OCI-LY1 (cell line): Measurements from ENCODE around the gene TRAPPC12.
"Not testable (repeated sequence)": the region's sequence is repeated elsewhere in the genome, so short reads cannot be mapped to it uniquely, and the experiment has no call there.

Experiments
- H2AFZ ChIP-seq: fragments of 200-600 bp; sonication (generic), shearing (Covaris generic); 2 replicates; pipeline ENCODE4 v1.6.0; 2014; ENCODE audit warnings: antibody characterized with exemption, mild to moderate bottlenecking, low read length
- H3F3A ChIP-seq: fragments of 200-600 bp; sonication (generic), shearing (Covaris generic); 2 replicates; pipeline ENCODE4 v1.6.0; 2014; ENCODE audit warnings: mild to moderate bottlenecking, antibody characterized with exemption, low read length, moderate library complexity; ENCODE audit not compliant: insufficient read depth
- H3K27ac ChIP-seq: fragments of 200-600 bp; sonication (generic); 2 replicates; pipeline ENCODE4 v1.5.1; 2014; ENCODE audit warnings: low read length, mixed run types, mild to moderate bottlenecking, low read depth; ENCODE audit not compliant: poor library complexity, severe bottlenecking
- H3K27me3 ChIP-seq: fragments of 200-600 bp; sonication (generic); 2 replicates; pipeline ENCODE4 v1.6.0; 2014; ENCODE audit warnings: antibody characterized with exemption, mild to moderate bottlenecking, low read length, moderate library complexity; ENCODE audit not compliant: insufficient read depth
- H3K36me3 ChIP-seq: fragments of 200-600 bp; sonication (generic); 2 replicates; pipeline ENCODE4 v1.6.1; 2014; ENCODE audit warnings: mild to moderate bottlenecking, antibody characterized with exemption, low read length, moderate library complexity, mixed read lengths; ENCODE audit not compliant: insufficient read depth
- H3K4me1 ChIP-seq: fragments of 200-600 bp; sonication (generic); 2 replicates; pipeline ENCODE4 v1.5.1; 2014; ENCODE audit warnings: mild to moderate bottlenecking, low read length, moderate library complexity; ENCODE audit not compliant: insufficient read depth, severe bottlenecking
- H3K4me2 ChIP-seq: fragments of 200-600 bp; sonication (generic), shearing (Covaris generic); 2 replicates; pipeline ENCODE4 v1.6.1; 2014; ENCODE audit warnings: low read length
- H3K4me3 ChIP-seq: fragments of 200-600 bp; sonication (generic); 2 replicates; pipeline ENCODE4 v1.5.1; 2014; ENCODE audit warnings: low read length, low read depth, mild to moderate bottlenecking, mixed read lengths; ENCODE audit not compliant: poor library complexity, severe bottlenecking
- H3K79me2 ChIP-seq: fragments of 200-600 bp; shearing (Covaris generic); 2 replicates; pipeline ENCODE4 v1.6.1; 2016; ENCODE audit warnings: mixed run types, low read length, mixed read lengths; ENCODE audit not compliant: insufficient read depth
- H3K9ac ChIP-seq: fragments of 200-600 bp; sonication (generic), shearing (Covaris generic); 2 replicates; pipeline ENCODE4 v1.6.1; 2014; ENCODE audit warnings: mild to moderate bottlenecking, low read length, mixed read lengths
- H3K9me2 ChIP-seq: fragments of 200-600 bp; sonication (generic), shearing (Covaris generic); 2 replicates; pipeline ENCODE4 v1.6.1; 2014; ENCODE audit warnings: low read depth, mild to moderate bottlenecking, low read length, mixed read lengths
- H3K9me3 ChIP-seq: fragments of 200-600 bp; shearing (Covaris generic); 2 replicates; pipeline ENCODE4 v1.6.1; 2014; ENCODE audit warnings: low read length, mixed read lengths
- H4K20me1 ChIP-seq: fragments of 200-600 bp; sonication (generic), shearing (Covaris generic); 2 replicates; pipeline ENCODE4 v1.6.0; 2016; ENCODE audit warnings: mild to moderate bottlenecking, low read length; ENCODE audit not compliant: insufficient read depth
- EZH2 ChIP-seq: fragments of 200-600 bp; sonication (generic), shearing (Covaris generic); IDR thresholded peaks from 2 replicates; pipeline ENCODE4 v1.8.0; 2017; ENCODE audit warnings: borderline replicate concordance, mixed run types, mild to moderate bottlenecking, antibody characterized with exemption, low read length, moderate library complexity, mixed read lengths
- TF ChIP-seq, protein P1 (sequence below): fragments of 200-600 bp; sonication (generic), shearing (Covaris generic); IDR thresholded peaks from 2 replicates; pipeline ENCODE4 v1.5.1; 2017; ENCODE audit warnings: mild to moderate bottlenecking, antibody characterized with exemption, low read length, moderate library complexity, mixed read lengths

Gene TRAPPC12

GRCh38 chr2:3512086-3512485, 132.6 kb downstream of the TRAPPC12 start:
- Histone ChIP-seq H3K36me3 (peaks cover 71% of the 10 kb centered on the region), H3K9ac (no peak overlapping the region), H3K27me3 (no peaks in the 10 kb centered on the region), H3K4me3 (no peak overlapping the region), H2AFZ (no peak overlapping the region), H4K20me1 (no peaks in the 10 kb centered on the region), H3K4me1 (no peaks in the 10 kb centered on the region), H3F3A (no peaks in the 10 kb centered on the region), H3K4me2 (no peak overlapping the region), H3K9me3 (0 out of 2 replicates have a peak, but pooled peaks cover 3% of the 10 kb centered on the region), H3K27ac (no peak overlapping the region), H3K79me2 (peaks cover 9% of the 10 kb centered on the region; the same call in 1 of the 2 replicates), H3K9me2 (no peaks in the 10 kb centered on the region)
- no peak for TF ChIP-seq EZH2
- TF ChIP-seq, protein P1, sequence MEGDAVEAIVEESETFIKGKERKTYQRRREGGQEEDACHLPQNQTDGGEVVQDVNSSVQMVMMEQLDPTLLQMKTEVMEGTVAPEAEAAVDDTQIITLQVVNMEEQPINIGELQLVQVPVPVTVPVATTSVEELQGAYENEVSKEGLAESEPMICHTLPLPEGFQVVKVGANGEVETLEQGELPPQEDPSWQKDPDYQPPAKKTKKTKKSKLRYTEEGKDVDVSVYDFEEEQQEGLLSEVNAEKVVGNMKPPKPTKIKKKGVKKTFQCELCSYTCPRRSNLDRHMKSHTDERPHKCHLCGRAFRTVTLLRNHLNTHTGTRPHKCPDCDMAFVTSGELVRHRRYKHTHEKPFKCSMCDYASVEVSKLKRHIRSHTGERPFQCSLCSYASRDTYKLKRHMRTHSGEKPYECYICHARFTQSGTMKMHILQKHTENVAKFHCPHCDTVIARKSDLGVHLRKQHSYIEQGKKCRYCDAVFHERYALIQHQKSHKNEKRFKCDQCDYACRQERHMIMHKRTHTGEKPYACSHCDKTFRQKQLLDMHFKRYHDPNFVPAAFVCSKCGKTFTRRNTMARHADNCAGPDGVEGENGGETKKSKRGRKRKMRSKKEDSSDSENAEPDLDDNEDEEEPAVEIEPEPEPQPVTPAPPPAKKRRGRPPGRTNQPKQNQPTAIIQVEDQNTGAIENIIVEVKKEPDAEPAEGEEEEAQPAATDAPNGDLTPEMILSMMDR, result no peak

- no peak overlapping the region for H3K4me2 ChIP-seq
- H3K36me3 ChIP-seq, result peaks cover 71% of the 10 kb centered on the region
- TF ChIP-seq, protein P1, result no peak
- no peak for TF ChIP-seq EZH2
- H4K20me1 ChIP-seq, result no peaks in the 10 kb centered on the region
- H3K27me3 ChIP-seq, result no peaks in the 10 kb centered on the region
- no peak overlapping the region for H3K9ac ChIP-seq
- no peak overlapping the region for H3K27ac ChIP-seq
- no peak overlapping the region for H2AFZ ChIP-seq
- no peaks in the 10 kb centered on the region for H3F3A ChIP-seq
- H3K9me2 ChIP-seq, result no peaks in the 10 kb centered on the region
- H3K79me2 ChIP-seq, result peaks cover 17% of the 10 kb centered on the region
- H3K9me3 ChIP-seq, result 0 out of 2 replicates have a peak, but pooled peaks cover 3% of the 10 kb centered on the region
- H3K4me1 ChIP-seq, result peaks cover 7% of the 10 kb centered on the region
- H3K4me3 ChIP-seq, result no peak overlapping the region
Measured at GRCh38 chr2:3513026-3513810, 133.7 kb downstream of the TRAPPC12 start.

DNA sequence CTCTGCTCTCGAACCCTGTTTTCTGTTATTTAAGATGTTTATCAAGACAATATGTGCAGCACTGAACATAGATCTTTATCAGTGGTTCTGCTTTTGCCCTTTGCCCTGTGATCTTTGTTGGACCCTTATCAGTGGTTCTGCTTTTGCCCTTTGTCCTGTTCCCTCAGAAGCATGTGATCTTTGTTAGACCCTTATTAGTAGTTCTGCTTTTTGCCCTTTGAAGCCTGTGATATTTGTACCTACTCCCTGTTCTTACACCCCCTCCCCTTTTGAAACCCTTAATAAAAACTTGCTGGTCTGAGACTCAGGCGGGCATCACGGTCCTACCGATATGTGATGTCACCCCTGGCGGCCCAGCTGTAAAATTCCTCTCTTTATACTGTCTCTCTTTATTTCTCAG, 135.9 kb downstream of the TRAPPC12 start:
- H2AFZ ChIP-seq, H3K27ac ChIP-seq, H3F3A ChIP-seq, H3K27me3 ChIP-seq, H3K9ac ChIP-seq, H3K4me3 ChIP-seq, H3K4me2 ChIP-seq, H3K9me2 ChIP-seq, H3K9me3 ChIP-seq, H4K20me1 ChIP-seq: not testable (repeated sequence)
- Histone ChIP-seq H3K79me2 (peaks cover 18% of the 10 kb centered on the region), H3K4me1 (peaks cover 21% of the 10 kb centered on the region), H3K36me3 (peaks cover 60% of the 10 kb centered on the region)

- Histone ChIP-seq H3F3A (no peaks in the 10 kb centered on the region), H4K20me1 (no peaks in the 10 kb centered on the region), H2AFZ (no peak overlapping the region), H3K79me2 (peaks cover 18% of the 10 kb centered on the region), H3K27me3 (no peaks in the 10 kb centered on the region), H3K4me1 (peaks cover 30% of the 10 kb centered on the region), H3K36me3 (peaks cover 48% of the 10 kb centered on the region), H3K9ac (no peak overlapping the region), H3K4me3 (no peak overlapping the region), H3K4me2 (no peak overlapping the region), H3K27ac (no peak overlapping the region), H3K9me3 (0 out of 2 replicates have a peak, but pooled peaks cover 3% of the 10 kb centered on the region), H3K9me2 (no peaks in the 10 kb centered on the region)
- TF ChIP-seq, protein P1, result no peak
- TF ChIP-seq EZH2, result no peak
Measured at GRCh38 chr2:3516831-3517230, 137.3 kb downstream of the TRAPPC12 start.
